GM12878 (cell line): Measurements from ENCODE around the gene MCM5.

Experiments used
- CTCF ChIP-seq, 3 experiments: IDR thresholded peaks in 2 of 3; conservative IDR thresholded peaks in 1 of 3; 2 replicates each; pipeline ENCODE4 v1.5.1; 2011; ENCODE audit warnings: low read depth in 3 of 3, low read length in 3 of 3, mild to moderate bottlenecking in 3 of 3, control low read depth in 2 of 3, moderate library complexity in 2 of 3, inconsistent platforms in 1 of 3, mixed read lengths in 1 of 3; ENCODE audit not compliant: control insufficient read depth in 2 of 3, insufficient read depth in 1 of 3; ENCODE audit errors: extremely low read depth in 1 of 3
- EP300 ChIP-seq, 2 experiments: fragments of 150-350 bp in 1 of 2; IDR thresholded peaks; 2 replicates each; pipeline ENCODE4 v1.6.1; 2011 to 2012; ENCODE audit warnings: low read depth in 2 of 2, low read length in 2 of 2, borderline replicate concordance in 1 of 2, improper control_type of control experiment in 1 of 2, inconsistent platforms in 1 of 2; ENCODE audit not compliant: control insufficient read depth in 1 of 2
- ESRRA ChIP-seq: IDR thresholded peaks from 2 replicates; pipeline ENCODE4 v1.6.1; 2012; ENCODE audit warnings: mild to moderate bottlenecking, low read length, improper control_type of control experiment
- EZH2 ChIP-seq: IDR thresholded peaks from 2 replicates; pipeline ENCODE4 v1.6.1; 2012; ENCODE audit warnings: low read depth, mild to moderate bottlenecking, control low read depth, inconsistent platforms, low read length, borderline replicate concordance; ENCODE audit not compliant: control insufficient read depth
- HCFC1 ChIP-seq: fragments of 150-350 bp; IDR thresholded peaks from 2 replicates; pipeline ENCODE4 v1.6.1; 2014; ENCODE audit warnings: low read length
- SIN3A ChIP-seq: IDR thresholded peaks from 2 replicates; pipeline ENCODE4 v1.6.1; 2012; ENCODE audit warnings: low read depth, low read length, improper control_type of control experiment
- SMC3 ChIP-seq: IDR thresholded peaks from 2 replicates; pipeline ENCODE4 v1.6.1; 2011; ENCODE audit warnings: low read length, improper control_type of control experiment, borderline replicate concordance
- TCF12 ChIP-seq: IDR thresholded peaks from 2 replicates; pipeline ENCODE4 v1.6.1; 2011; ENCODE audit warnings: low read depth, mild to moderate bottlenecking, low read length
- ZNF592 ChIP-seq: fragments of 450-650 bp; IDR thresholded peaks from 2 replicates; pipeline ENCODE4 v1.6.1; 2017; ENCODE audit warnings: mild to moderate bottlenecking, moderate library complexity
- TF ChIP-seq, protein P1 (sequence below): IDR thresholded peaks from 2 replicates; pipeline ENCODE4 v1.6.1; 2011; ENCODE audit warnings: low read depth, mild to moderate bottlenecking, low read length, moderate library complexity, borderline replicate concordance; ENCODE audit errors: extremely low read depth

- no peak for TF ChIP-seq ZNF592
- no peak for TF ChIP-seq SMC3
- TF ChIP-seq SIN3A, result no peak
- no peak for TF ChIP-seq TCF12
- TF ChIP-seq ESRRA, result no peak
- TF ChIP-seq, protein P1, sequence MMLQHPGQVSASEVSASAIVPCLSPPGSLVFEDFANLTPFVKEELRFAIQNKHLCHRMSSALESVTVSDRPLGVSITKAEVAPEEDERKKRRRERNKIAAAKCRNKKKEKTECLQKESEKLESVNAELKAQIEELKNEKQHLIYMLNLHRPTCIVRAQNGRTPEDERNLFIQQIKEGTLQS, result no peak
- no peak for TF ChIP-seq CTCF (IDR thresholded peaks at IDR 0.05 in 2 of 3, conservative IDR thresholded peaks at IDR 0.05 in 1 of 3; ENCODE audit: control insufficient read depth in 2 of 3, extremely low read depth in 1 of 3, insufficient read depth in 1 of 3, low read depth in 3 of 3, low read length in 3 of 3)
- no peak for TF ChIP-seq EZH2
- no peak for TF ChIP-seq EP300 (IDR thresholded peaks at IDR 0.05; ENCODE audit: borderline replicate concordance in 1 of 2, control insufficient read depth in 1 of 2, low read depth in 2 of 2, low read length in 2 of 2)
- TF ChIP-seq HCFC1, result no peak
Measured at GRCh38 chr22:35450824-35451569, 51.1 kb downstream of the MCM5 start.
